ENCODE data around the gene CHTF18. TPM values are rescaled to one million over a fixed set of nuclear protein-coding genes. Genes with fewer than 3 reads are reported as not detected.

The CHTF18 gene
- total and polyA plus RNA-seq, 2 donors (not counting 3 experiments of a cell fraction or from before 2014, with no cell fraction given), result 33.0 to 69.5 TPM

- Histone ChIP-seq H3K4me3 (replicated peaks in 1 of 3; ENCODE audit: insufficient read depth in 1 of 3, low read depth in 1 of 3, low read length in 3 of 3) (no peak overlapping the region), H3K9me1 (replicated peaks; ENCODE audit: control insufficient read depth, extremely low read depth, insufficient read depth, low read length) (no peaks in the 10 kb centered on the region), H3K27ac (ENCODE audit: insufficient read depth, low read depth, low read length) (no peak overlapping the region), H2AFZ (ENCODE audit: low read depth, low read length) (no peak overlapping the region), H3K36me3 (ENCODE audit: control insufficient read depth in 2 of 2, extremely low read depth in 1 of 2, insufficient read depth in 2 of 2, low read length in 2 of 2) (no peaks in the 10 kb centered on the region), H3K9ac (replicated peaks; ENCODE audit: extremely low read depth, insufficient read depth, low read length) (no peak overlapping the region), H3K9me3 (replicated peaks; ENCODE audit: control insufficient read depth, insufficient read depth, low read length) (no peaks in the 10 kb centered on the region), H3K27me3 (ENCODE audit: control insufficient read depth in 2 of 2, insufficient read depth in 2 of 2, low read length in 2 of 2) (no peaks in the 10 kb centered on the region), H3K4me2 (ENCODE audit: insufficient read depth, low read length) (no peak overlapping the region), H4K20me1 (replicated peaks; ENCODE audit: control insufficient read depth, extremely low read depth, insufficient read depth, low read length) (no peaks in the 10 kb centered on the region), H3K4me1 (ENCODE audit: control insufficient read depth, extremely low read depth, insufficient read depth, low read length) (peaks cover 10% of the 10 kb centered on the region), H3K79me2 (ENCODE audit: control insufficient read depth, insufficient read depth, low read length) (peaks cover 6% of the 10 kb centered on the region)
- DNase-seq (ENCODE audit: low read depth, low spot score) (no peak), FAIRE-seq (no peak)
- dilution Hi-C loops (cut with MboI; ENCODE audit: extremely low pct_ligation_motif_present, low sequenced_read_pairs) (no loop called here), intact Hi-C loops (cut with micrococcal nuclease) (loop anchor here (5.0 kb wide), 1 partner anchor 43 kb away; the partner anchor contains the start of genes CHTF18 and RPUSD1)
- BruUV-seq (replicated peaks), result no TSS peak
- TF ChIP-seq CTCF (IDR thresholded peaks at IDR 0.05; ENCODE audit: extremely low read depth in 1 of 2, insufficient read depth in 1 of 2, low read depth in 1 of 2, low read length in 2 of 2) (peak in 1 of 2 donors; percentile 16), JUN (IDR thresholded peaks at IDR 0.05; ENCODE audit: borderline replicate concordance, insufficient read depth, insufficient read length, low read depth) (no peak), POLR2AphosphoS5 (IDR thresholded peaks at IDR 0.05; ENCODE audit: insufficient read depth, low read depth, low read length) (no peak)
- ChIA-PET POLR2A (no interaction called here), CTCF (interaction anchor here (1.7 kb wide), 1 partner anchor 41 kb away, joined by 4 read pairs; no protein-coding TSS in a partner anchor)
Observed at GRCh38 chr16:743794-744500, 44.5 kb upstream of the CHTF18 start.

- DNase-seq (ENCODE audit: low read depth, low spot score) (no peak), FAIRE-seq (no peak)
- Histone ChIP-seq H3K27me3 (ENCODE audit: control insufficient read depth in 2 of 2, insufficient read depth in 2 of 2, low read length in 2 of 2) (no peaks in the 10 kb centered on the region), H3K9me3 (replicated peaks; ENCODE audit: control insufficient read depth, insufficient read depth, low read length) (no peaks in the 10 kb centered on the region), H3K9me1 (replicated peaks; ENCODE audit: control insufficient read depth, extremely low read depth, insufficient read depth, low read length) (no peaks in the 10 kb centered on the region), H3K36me3 (ENCODE audit: control insufficient read depth in 2 of 2, extremely low read depth in 1 of 2, insufficient read depth in 2 of 2, low read length in 2 of 2) (no peaks in the 10 kb centered on the region), H3K4me2 (ENCODE audit: insufficient read depth, low read length) (no peak overlapping the region), H3K79me2 (ENCODE audit: control insufficient read depth, insufficient read depth, low read length) (no peaks in the 10 kb centered on the region), H3K4me1 (ENCODE audit: control insufficient read depth, extremely low read depth, insufficient read depth, low read length) (peaks cover 4% of the 10 kb centered on the region), H3K27ac (ENCODE audit: insufficient read depth, low read depth, low read length) (no peak overlapping the region), H3K9ac (replicated peaks; ENCODE audit: extremely low read depth, insufficient read depth, low read length) (no peak overlapping the region), H2AFZ (ENCODE audit: low read depth, low read length) (no peak overlapping the region), H3K4me3 (replicated peaks in 1 of 3; ENCODE audit: insufficient read depth in 1 of 3, low read depth in 1 of 3, low read length in 3 of 3) (no peak overlapping the region), H4K20me1 (replicated peaks; ENCODE audit: control insufficient read depth, extremely low read depth, insufficient read depth, low read length) (no peaks in the 10 kb centered on the region)
- POLR2A ChIA-PET, result no interaction called here
- intact Hi-C loops (cut with micrococcal nuclease), result no loop called here
- no peak for TF ChIP-seq GATA2 (IDR thresholded peaks at IDR 0.05; ENCODE audit: insufficient read depth, insufficient read length, low read depth, low read length)
- peak in 1 of 2 donors; percentile 19 for TF ChIP-seq CTCF (IDR thresholded peaks at IDR 0.05; ENCODE audit: extremely low read depth in 1 of 2, insufficient read depth in 1 of 2, low read depth in 1 of 2, low read length in 2 of 2)
- dilution Hi-C loops (cut with MboI; ENCODE audit: extremely low pct_ligation_motif_present, low sequenced_read_pairs), result no loop called here
- no TSS peak for BruUV-seq (replicated peaks)
- CTCF ChIA-PET, result interaction anchor here (1.0 kb wide), 1 partner anchor 42 kb away, joined by 3 read pairs; the partner anchor contains the start of genes CHTF18 and RPUSD1
Observed at GRCh38 chr16:745739-746138, 42.7 kb upstream of the CHTF18 start.

All from endothelial cell of umbilical vein (primary cell).